HL-60 (cell line): ENCODE measurements around the gene CLIC4.

Experiments used
- DNase-seq, 2 experiments: peaks; one replicate each; pipeline ENCODE4 v3.0.0-alpha.2; 2010 to 2020; ENCODE audit warnings: low read depth in 1 of 2, low spot score in 1 of 2
- H3K27ac ChIP-seq: fragments of 250-450 bp; sonication (Bioruptor Pico); replicated peaks from 2 replicates; pipeline ENCODE4 v1.5.1; 2020; ENCODE audit warnings: mild to moderate bottlenecking, moderate library complexity
- H3K27me3 ChIP-seq: fragments of 250-450 bp; sonication (Bioruptor Pico); 2 replicates; pipeline ENCODE4 v1.5.1; 2021; ENCODE audit warnings: mild to moderate bottlenecking, moderate library complexity; ENCODE audit not compliant: insufficient read depth, poor library complexity, severe bottlenecking
- H3K4me3 ChIP-seq: replicated peaks from 2 replicates; pipeline ENCODE4 v1.5.1; 2011; ENCODE audit warnings: mild to moderate bottlenecking, control low read depth, low read length; ENCODE audit not compliant: insufficient read depth
- CTCF ChIP-seq: IDR thresholded peaks from one replicate; pipeline ENCODE4 v1.5.1; 2011; ENCODE audit warnings: low read length, control low read depth, inconsistent platforms; ENCODE audit not compliant: insufficient read depth
- GABPA ChIP-seq: IDR thresholded peaks from 2 replicates; pipeline ENCODE4 v1.6.1; 2012; ENCODE audit warnings: low read depth
- POLR2AphosphoS5 ChIP-seq: IDR thresholded peaks from 2 replicates; pipeline ENCODE4 v1.6.1; 2012; ENCODE audit warnings: low read depth
- REST ChIP-seq: IDR thresholded peaks from 2 replicates; pipeline ENCODE4 v1.6.1; 2012; ENCODE audit warnings: low read depth; ENCODE audit not compliant: insufficient replicate concordance
- SPI1 ChIP-seq: IDR thresholded peaks from 2 replicates; pipeline ENCODE4 v1.6.1; 2012; ENCODE audit warnings: low read depth, mild to moderate bottlenecking, borderline replicate concordance

CLIC4 gene

GRCh38 chr1:24847995-24848881, 103.0 kb downstream of the CLIC4 start:
- TF ChIP-seq SPI1 (peak; percentile 48; the same call in 1 of the 2 replicates), POLR2AphosphoS5 (peak; percentile 93), CTCF (peak; percentile 46), GABPA (peak; percentile 69), REST (peak; percentile 53)
- Histone ChIP-seq H3K27ac (peak overlapping the region; percentile 95), H3K4me3 (peak overlapping the region; percentile 37), H3K27me3 (no peaks in the 10 kb centered on the region)
- DNase-seq, result peak; percentile 89 to 99

GRCh38 chr1:24849672-24850295, 104.5 kb downstream of the CLIC4 start:
- H3K27me3 ChIP-seq, result no peaks in the 10 kb centered on the region
- TF ChIP-seq CTCF, result peak; percentile 36
- no peak for TF ChIP-seq POLR2AphosphoS5
- TF ChIP-seq GABPA, result no peak
- TF ChIP-seq SPI1, result no peak
- no peak for TF ChIP-seq REST
- H3K4me3 ChIP-seq, result no peak overlapping the region
- peak; percentile 41 to 74 for DNase-seq
- 0 out of 2 replicates have a peak overlapping the region, but pooled peaks have one; percentile 17 for H3K27ac ChIP-seq

- no peaks in the 10 kb centered on the region for H3K27me3 ChIP-seq
- H3K4me3 ChIP-seq, result no peak overlapping the region
- TF ChIP-seq REST (no peak), SPI1 (no peak), GABPA (no peak), CTCF (no peak), POLR2AphosphoS5 (no peak)
- no peak for DNase-seq
- no peak overlapping the region for H3K27ac ChIP-seq
These were observed 105.2 kb downstream of the CLIC4 start for GRCh38 chr1:24850328-24850920.
